ENCODE measurements around the gene PLD4. TPM values are rescaled to one million over a fixed set of nuclear protein-coding genes. Genes with fewer than 3 reads are reported as not detected.

Gene PLD4
- polyA plus RNA-seq, 4 donors: 0.42 to 12.4 (median 1.4) TPM; not detected in 1

Other genes with a start within 250 kb of the PLD4 start
- gene INF2, start 235.3 kb upstream of the PLD4 start, polyA plus RNA-seq: 100 to 1,000 TPM in 2 of 4 donors, 10 to 100 TPM in 2; 62.6 to 364 (median 197) TPM
- 10 to 100 TPM in 1 of 4 donors, 1 to 10 TPM in 3; 3.6 to 12.7 (median 6.3) TPM for gene ADSS1, start 200.7 kb upstream of the PLD4 start, polyA plus RNA-seq
- 100 to 1,000 TPM in 3 of 4 donors, 10 to 100 TPM in 1; 91.9 to 269 (median 140) TPM for gene SIVA1, start 171.7 kb upstream of the PLD4 start, polyA plus RNA-seq
- 10 to 100 TPM; 72.4 to 95.9 (median 82.7) TPM for gene AKT1, start 129.1 kb upstream of the PLD4 start, polyA plus RNA-seq
- 1 to 10 TPM; 2.7 to 6.6 (median 5.4) TPM for gene ZBTB42, start 123.8 kb upstream of the PLD4 start, polyA plus RNA-seq
- 10 to 100 TPM; 24.9 to 33.9 (median 31.1) TPM for gene CEP170B, start 59.6 kb upstream of the PLD4 start, polyA plus RNA-seq
- gene AHNAK2, start 53.5 kb downstream of the PLD4 start, polyA plus RNA-seq: 1 to 10 TPM in 1 of 4 donors, under 1 TPM in 3; under 0.01 to 6.3 (median 0.17) TPM
- 1 to 10 TPM in 3 of 4 donors, under 1 TPM in 1; 0.89 to 6.8 (median 3.2) TPM for gene CLBA1, start 60.9 kb downstream of the PLD4 start, polyA plus RNA-seq
- gene CDCA4, start 96.2 kb downstream of the PLD4 start, polyA plus RNA-seq: 10 to 100 TPM in 2 of 4 donors, 1 to 10 TPM in 2; 2.7 to 11.3 (median 6.9) TPM
- gene GPR132, start 140.6 kb downstream of the PLD4 start, polyA plus RNA-seq: 1 to 10 TPM in 2 of 4 donors, under 1 TPM in 1, not detected in 1; 0.81 to 1.4 (median 1.1) TPM
- gene JAG2, start 243.9 kb downstream of the PLD4 start, polyA plus RNA-seq: 10 to 100 TPM in 1 of 4 donors, 1 to 10 TPM in 3; 2.0 to 15.1 (median 4.8) TPM

Data from small intestine (tissue), 4 donors.